ENCODE results near the gene NRXN2.
"Not testable (repeated sequence)": the region's sequence is repeated elsewhere in the genome, so short reads cannot be mapped to it uniquely, and the experiment has no call there.

The NRXN2 gene

DNA sequence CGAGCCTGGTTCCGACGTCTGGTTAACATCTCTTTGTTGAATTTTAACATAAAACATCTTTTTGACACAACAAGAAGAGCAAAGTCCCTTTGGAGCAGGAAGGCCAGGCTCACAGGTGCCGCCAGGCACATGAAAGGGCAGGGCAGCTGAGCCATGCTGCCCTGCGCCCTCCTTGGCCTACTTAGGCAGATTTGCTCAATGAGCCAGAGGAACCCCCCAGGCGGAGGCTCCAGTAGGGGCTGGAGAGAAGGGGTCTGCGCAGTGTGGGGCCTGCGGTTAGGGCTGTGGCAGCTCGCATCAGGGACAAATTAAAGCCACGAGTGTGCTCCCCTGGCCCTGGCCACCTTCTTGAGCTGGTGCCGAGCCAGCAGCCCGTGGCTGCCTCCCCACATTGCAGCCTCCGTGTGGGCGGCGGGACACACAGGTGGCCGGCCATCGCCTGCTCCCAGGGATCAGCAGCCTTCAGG, 141.9 kb downstream of the NRXN2 start:
- no peak for DNase-seq

DNA sequence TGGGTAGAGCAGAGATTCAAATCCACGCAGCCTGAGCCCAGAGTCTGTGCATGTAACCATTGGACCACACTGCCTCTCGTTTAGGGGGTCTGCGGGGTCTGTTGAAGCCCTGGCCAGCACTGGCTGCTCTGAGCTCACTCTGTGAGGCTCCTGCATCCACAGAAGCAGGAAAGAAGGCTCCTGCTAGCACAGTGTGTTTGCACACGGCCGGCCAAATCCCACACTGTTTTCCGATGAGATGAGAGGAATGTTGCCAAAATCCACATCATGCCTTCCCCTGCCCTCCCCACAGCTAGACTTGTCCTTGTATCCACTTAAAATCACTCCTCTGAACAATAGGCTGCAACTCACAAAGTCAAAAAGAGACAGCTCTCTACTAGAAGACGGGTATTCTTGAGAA, 142.6 kb downstream of the NRXN2 start:
- no peak for DNase-seq

DNA sequence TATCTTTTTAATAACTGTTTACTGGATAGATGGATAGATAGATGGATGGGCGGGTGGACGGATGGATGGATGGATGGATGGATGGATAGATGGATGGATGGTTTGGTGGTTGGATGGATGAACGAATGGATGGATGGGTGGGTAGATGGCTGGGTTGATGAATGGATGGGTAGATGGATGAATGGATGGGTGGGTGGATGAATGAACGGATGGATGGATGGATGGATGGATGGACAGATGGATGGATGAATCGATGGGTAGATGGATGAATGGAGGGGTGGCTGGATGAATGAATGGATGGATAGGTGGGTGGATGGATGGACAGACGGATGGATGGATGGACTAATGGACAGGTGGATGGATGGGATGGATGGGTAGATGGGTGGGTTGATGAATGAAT, 145.8 kb downstream of the NRXN2 start:
- no peak for DNase-seq

DNA sequence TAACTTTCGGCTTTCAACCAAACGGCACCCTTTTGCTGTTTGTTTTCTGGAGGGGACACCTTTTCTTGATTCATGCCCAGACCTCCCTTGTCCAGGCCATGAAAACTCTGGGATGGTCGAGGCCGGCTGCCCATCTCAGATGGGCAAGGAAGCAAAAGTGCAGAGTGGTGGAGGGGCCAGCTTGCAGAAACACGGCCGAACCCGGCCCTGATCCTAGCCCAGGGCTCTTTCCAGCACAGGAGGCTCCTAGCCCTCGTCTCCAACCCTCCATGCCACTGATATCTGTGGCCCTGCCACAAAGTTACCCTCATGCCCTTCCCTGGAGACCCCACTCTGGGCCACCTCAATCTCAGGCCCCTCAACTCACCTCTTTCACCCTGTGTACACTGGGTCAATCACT, 150.9 kb downstream of the NRXN2 start:
- no peak for DNase-seq

DNA sequence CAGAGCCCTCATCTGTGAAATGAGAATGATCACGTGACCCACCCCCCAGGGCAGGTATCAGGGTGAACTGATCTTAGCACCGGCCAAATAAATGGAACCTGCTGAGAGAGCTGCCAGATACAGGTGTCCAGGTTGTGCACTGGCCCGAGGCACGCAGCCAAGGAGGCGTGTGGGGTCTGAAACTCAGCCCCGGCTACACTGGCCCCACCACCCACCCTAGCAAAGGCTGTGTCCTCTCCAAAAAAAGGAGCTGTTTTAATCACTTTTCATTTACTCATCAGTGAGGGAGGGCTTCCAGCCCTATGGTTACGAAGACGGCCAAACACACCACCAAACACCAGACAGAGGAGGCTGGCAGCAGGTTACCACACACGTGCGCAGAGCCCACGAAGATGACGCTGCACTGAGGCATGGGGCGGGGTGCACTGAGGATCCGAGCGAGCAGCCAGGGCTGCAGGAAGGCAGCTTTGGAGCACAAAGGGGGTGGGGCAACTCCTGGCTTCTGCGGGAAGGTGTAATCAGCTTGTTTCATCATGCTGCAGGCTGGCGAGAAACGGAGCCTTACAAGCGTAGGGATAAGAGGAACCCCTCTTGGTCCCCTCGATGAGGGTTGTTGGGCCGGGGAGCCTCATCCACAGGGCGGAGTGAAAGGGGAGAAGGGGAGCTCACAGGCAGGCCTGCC, 151.4 kb downstream of the NRXN2 start:
- DNase-seq = no peak

DNA sequence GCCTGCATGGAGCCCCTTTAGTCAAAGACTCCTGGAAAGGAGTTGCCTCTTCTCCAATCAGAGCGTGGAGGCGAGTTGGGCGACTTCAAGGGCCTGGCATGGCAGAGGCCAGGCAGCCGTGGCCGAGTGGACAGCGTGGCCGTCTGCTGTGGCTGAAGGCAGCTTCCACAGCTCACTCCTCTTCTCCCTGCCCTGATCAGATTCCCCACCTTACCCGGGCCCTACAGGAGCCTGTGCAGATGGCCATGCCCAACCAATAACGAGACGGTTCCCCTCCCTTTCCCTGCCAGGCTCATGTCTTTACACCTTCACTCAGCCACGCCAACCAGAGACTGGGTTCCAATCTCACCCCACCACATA, 152.0 kb downstream of the NRXN2 start:
- no peak for DNase-seq

DNA sequence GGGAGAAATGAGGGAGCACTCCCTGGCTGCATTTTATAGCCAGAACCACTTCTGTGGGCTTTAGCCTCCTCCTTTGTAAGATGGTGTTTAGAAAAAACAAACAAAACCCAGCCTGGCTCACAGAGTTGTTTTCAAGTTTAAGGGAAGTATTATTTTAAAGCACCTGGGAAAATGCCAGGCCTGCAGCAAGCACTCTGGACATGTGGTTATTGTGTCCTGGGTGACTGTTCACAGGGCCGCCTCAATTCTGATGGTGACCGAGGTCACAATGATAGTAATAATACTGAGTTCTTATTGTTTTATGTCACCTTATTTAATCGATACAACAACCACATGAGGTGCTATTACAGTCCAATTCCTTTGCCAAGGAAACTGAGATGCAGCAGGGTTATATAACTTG, 152.7 kb downstream of the NRXN2 start:
- DNase-seq = no peak

DNA sequence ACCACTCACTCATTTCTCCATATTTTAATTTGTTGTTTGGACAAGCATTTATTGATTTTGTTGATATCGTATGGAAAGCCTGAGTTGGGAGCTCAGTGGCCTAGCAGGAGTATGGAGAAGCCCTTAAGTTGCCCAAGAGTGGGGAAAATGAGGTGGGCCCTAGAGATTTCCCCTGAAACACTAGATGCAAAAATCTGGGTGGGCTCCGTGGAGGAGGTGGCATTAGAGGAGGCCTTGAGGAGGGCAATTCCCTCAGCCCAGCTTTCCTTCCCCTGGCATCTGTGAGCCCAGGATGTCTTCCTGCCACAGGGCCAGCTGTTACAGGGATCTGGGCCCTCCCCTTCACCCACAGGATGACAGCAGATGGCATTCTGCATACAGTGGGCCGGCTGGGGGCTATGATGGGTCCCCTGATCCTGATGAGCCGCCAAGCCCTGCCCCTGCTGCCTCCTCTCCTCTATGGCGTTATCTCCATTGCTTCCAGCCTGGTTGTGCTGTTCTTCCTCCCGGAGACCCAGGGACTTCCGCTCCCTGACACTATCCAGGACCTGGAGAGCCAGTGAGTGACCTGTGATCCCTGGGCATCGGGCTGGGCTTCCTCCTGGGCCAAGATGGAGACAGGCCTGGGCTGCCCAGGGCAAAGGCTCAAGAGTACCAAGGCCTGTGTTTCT, 153.6 kb downstream of the NRXN2 start:
- DNase-seq = no peak

DNA sequence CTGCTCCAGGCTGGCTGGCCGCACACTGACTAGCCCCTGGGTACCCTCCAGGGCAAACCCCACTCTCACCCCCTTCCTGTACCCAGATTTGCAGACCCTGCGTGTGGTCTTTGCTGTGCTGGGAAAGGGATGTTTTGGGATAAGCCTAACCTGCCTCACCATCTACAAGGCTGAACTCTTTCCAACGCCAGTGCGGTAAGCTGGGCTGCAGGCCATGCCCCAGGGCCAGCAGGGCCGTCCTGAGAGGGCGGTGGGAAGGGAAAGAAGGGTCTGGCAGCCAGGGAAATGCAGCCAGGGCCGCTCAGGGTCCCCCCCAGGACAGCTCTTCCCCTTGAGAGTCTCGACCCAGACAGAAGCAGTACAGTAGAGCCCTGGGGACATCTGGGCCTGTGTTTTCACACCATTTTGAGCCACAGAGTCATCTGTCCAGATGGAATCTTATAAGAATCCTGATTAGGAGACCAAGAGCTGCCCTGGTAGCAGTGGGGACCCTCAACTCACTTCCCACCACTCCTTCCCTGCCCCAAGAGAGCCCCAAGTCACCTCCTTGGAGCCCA, 154.3 kb downstream of the NRXN2 start:
- DNase-seq = no peak

DNA sequence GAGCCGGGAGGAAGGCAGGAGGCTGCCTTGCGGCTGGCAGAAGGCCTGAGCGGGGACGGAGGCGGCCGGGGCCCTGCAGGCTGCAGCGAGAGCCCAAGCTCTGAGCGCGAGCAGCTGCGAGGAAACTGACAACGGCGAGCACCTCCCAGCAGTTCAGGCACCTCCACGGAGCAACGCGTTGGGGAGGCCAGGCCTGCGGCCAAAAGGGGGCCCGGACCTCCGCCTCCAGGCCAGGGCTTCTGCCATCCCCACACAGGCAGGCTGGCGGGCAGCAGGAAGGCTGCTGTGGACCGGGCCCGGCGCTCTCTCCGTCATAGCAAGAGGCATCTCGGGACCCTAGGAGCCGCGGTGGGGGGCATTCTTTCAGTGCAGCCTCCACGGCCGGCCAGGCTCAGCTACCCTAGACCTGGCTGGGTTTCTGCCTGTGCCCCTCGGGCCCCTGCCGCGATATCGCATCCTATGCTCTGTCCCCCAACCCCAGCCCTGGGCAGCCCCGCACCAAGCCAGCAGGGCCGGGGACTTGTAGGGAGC, 154.9 kb downstream of the NRXN2 start:
- DNase-seq = no peak

DNA sequence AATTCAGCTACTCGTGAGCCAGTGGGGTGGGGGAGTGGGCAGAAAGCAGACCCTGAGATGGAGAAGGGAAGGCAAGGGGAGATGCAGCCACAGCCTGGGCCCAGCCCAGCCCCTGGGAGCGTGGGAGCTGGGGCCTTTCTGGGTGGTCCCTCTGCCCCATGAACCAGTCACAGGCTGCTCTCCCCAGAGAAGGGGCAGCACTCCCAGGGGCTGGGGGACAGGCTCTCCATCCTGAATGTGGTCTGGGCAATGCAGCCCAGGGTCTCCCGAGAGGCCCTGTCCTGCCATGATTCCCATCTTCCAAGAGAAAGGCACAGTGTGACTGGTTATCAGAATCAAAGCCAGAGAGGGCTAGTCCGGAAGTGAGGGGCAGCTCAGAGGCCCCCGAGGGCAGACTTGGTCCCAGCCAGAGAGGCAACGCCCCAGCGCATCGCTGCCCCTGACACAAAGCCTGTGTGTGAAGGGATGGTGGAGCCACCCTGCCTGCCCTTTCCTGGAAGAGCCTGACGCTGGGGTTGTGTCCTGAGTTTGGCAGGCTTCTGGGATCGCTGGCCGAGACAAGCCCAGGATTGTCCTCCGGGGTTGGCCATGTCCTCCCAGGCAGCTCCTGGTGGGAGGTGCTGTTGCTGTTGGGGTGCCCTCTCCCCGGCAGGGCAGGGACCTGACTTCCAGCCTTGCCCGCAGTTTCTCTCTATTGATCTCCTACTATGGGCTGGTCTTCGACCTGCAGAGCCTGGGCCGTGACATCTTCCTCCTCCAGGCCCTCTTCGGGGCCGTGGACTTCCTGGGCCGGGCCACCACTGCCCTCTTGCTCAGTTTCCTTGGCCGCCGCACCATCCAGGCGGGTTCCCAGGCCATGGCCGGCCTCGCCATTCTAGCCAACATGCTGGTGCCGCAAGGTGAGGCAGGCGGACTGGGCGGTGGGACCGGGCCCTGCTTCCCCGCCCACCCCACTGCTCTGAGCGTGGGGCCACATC, 155.8 kb downstream of the NRXN2 start:
- no peak for DNase-seq

DNA sequence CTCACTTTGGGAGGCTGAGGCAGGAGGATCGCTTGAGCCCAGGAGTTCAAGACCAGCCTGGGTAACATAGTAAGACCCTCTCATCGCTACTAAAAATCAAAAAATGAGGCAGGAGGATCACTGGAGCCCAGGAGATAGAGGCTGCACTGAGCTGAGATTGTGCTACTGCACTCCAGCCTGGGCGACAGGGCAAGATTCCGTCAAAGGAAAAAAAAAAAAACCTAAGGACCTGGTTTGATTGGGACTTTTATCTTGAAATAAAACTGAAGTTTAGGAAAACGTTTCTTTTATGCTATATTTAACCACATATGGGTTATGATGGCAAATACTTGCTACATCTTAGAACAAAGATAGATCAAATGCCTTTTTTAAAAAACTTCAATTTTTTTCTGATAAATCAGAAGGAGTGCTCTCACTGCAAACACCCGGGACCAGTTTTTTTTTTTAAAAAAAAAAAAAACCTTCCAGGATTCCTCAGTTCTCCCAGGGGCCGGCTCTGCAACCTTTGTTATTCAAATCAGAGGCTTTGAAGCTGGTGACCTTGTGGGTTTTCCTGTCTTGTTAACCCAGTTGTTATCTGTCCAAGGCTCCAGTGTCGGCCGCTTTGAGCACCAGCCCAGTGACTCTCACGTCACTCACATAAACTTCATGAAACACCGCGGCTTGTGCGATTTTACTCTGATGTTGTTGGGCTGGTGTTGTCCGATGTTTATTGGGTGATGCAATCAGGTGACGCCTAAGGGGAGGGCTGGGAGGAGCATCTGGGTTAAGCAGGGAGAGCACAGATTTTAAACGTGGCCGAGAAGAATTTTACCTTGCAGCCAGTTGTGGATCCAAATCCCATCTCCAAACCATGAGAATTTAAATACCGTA, 156.7 kb downstream of the NRXN2 start:
- no peak for DNase-seq

DNA sequence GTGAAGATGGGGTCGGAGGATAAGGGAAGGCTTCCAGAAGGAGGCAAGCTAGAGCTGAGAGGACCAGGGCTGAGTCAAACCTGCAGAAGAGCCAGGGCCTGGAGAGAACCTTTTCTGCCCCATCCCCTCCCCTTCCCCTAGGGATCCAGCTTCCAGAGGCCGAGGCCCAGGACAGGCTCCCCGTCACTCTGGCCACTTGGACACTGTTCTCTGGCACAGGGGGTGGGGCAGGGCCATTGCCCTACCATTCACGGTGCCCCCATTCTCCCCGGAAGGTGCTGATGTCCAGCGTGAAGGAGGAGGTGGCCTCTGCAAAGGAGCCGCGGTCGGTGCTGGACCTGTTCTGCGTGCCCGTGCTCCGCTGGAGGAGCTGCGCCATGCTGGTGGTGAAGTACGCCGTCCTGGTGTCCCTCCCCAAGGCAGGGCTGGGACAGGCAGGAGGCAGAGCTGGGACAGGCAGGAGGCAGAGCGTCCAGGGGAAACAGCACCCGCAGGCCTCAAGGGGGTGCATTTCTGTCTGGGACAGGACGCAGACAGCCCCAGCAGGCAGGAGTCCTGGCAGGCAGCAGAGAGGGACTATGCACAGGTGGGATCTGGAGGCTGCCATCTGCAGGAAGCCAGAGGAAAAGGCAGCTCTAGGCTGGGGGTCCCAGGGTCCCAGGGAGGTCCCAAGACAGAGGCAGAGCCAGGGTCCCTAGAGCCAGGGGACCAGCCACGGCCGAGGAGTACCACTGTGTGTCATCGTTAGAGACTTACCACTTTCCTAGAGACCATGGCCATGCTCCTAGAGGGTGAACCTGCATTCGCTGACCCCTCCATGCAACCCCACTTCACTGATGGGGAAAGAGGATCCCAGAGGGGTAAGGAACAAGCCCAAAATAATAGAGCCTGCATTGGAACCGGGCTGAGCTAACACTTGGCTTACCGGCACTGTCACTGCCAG, 157.8 kb downstream of the NRXN2 start:
- no peak for DNase-seq

DNA sequence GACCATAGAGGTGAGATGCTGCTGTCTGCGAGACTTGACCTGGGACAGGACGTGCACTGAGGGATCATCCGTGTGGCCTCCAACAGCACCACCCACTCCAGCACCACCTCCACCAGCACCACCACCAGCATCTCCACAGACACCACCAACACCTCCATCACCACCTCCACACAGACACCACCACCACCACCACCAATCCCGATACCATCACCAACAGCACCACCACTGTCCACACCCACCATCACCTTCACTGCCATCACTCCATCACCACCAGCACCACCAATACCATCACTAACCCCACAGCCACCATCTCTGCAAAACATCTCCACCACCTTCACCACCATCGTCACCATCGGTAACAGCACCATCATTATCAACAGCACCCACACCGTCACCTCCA, 158.6 kb downstream of the NRXN2 start:
- DNase-seq = no peak

DNA sequence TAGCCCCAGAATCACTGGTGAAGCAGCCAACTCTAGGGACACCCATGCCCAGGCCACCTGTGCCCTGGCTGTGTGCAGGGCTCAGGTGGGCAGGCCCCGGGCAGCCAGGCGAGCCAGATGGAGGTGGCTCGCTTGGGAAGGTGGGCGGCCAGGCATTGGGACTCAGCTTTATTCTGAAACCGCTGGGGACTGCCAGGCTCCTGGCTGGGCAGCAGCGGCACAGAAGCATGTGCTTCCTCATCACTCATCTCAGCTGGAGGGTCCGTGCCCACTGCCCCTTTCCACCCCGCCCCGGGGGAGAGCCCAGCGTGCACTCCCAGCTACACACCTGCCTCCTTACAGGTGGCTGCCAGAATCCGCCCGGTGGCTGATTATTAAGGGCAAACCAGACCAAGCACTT, 159.0 kb downstream of the NRXN2 start:
- DNase-seq = no peak

DNA sequence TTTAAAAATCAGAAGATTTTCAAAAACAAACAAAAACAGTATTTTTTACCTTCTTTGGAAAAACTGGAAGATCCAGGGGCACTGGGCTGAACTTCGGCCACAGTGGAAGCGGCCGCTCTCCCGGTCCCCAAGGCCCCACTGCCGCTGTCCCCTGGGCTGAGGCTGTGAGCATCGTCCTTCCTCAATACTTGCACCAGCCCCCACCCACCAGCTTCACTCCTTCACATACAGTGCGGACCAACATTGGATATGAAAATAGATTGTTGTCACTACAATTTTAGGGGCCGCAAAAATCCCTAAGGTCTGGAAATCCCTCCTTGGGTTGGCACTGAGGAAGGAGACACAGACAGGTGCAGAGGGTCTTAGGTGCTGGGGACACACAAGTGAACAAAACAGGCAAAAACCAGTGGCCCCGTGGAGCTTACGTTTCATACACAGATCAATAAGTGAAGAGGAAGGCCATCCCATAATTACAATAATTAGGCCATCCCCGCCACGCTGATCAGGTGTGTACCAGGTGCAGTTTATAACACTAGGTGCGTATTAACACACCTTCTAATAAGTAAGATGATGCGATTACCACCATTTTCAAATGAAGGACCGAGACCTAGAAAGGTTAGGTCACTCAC, 160.2 kb downstream of the NRXN2 start:
- no peak for DNase-seq

DNA sequence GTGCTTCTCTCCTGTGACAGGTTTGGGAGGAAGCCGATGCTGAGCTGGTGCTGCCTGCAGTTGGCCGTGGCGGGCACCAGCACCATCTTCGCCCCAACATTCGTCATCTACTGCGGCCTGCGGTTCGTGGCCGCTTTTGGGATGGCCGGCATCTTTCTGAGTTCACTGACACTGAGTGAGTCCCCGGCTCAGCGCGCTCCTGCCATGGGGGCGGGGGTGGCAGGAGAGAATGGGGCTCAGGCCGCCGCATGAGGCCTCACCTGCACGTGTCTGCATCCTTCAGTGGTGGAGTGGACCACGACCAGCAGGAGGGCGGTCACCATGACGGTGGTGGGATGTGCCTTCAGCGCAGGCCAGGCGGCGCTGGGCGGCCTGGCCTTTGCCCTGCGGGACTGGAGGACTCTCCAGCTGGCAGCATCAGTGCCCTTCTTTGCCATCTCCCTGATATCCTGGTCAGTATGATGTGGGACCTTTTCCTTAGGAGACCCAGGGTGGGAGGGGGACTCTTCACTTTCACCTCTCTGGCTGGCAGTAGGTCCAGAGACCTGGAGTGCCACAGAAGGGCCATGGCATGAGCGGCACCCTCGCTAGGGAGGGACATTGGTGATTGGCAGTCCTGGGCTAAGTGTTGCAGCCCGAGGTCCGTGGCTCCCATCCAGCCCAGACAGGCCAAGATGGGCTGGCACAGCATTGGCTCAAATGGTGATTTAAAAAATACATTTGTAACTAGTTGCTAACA, 160.8 kb downstream of the NRXN2 start:
- no peak for DNase-seq

DNA sequence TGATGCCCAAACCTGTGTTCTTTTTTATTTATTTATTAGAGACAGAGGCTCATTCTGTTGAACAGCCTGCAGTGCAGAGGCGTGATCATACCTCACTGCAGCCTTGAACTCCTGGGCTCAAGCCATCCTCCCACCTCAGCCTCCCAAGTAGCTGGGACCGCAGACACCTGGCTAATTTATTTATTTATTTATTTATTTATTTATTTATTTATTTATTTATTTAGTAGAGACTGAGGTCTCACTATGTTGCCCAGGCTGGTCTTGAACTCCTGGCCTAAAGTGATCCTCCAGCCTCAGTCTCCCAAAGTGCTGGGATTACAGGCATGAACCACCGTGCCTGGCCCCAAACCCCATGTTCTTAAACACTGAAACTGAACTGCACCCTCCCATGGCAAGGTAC, 161.6 kb downstream of the NRXN2 start:
- DNase-seq = not testable (repeated sequence)

DNA sequence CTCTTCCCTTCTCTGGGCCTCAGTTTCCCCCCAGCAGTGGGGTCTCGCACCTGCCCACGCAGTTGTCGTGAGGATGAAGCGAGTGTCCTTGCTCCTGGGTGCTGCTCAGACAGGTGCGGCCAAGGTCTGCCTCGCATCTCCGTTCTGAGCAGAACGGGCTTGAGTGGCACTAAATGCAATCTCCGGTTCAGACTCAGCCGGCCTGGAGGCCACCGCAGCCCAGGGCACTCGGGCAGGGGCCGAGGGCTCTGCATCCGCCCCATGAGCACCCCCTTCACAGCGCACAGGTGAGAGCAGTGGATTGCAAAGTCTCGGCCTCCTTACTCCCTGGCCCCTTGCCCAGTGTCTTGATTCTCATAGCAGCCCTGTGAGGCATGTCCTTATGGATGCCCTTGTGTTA, 162.1 kb downstream of the NRXN2 start:
- no peak for DNase-seq
